Measurements from ENCODE around the gene RBCK1.

Gene RBCK1

DNA sequence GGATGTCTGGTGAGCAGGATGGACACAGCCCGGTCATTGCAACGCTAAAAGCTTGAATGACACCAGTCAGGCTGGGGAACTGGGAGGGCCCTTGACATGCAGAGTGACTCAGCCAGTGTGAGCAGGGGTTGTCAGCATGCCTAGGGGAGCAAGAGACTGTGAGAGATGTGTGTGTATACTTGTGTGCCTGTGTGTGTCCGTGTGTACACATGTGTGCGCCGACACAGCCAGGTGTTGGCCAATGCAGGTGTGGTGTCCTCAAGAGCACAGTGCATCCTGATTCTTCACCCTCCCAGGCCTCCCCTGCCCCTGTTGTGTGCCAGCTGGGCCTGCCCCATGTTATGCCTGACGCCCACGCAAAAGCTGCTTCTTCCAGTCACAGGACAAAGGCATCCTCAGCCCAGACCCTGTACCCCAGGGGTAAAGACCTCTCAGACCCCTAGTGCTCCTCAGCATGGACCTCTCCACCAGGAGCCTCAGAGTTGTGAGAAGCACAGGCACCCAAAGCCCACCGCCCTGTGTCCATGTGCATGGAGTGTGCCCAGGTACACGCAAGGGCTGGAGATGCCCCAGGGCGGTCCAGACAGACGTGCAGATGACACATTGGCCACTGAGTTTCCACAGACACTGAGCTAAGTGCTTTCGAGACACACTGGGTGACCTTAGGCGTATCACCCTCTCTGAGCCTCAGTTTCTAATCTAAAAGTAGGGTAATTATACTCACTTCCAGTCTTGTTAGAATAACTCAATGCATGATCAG is 44.6 kb upstream of the RBCK1 start:
- Histone ChIP-seq H3K36me3 (no peaks in the 10 kb centered on the region), H3K27me3 (no peaks in the 10 kb centered on the region), H3K9me3 (no peaks in the 10 kb centered on the region), H3K27ac (no peak overlapping the region), H3K4me3 (no peak overlapping the region), H3K4me1 (peaks cover 0 to 7% (median 2%) of the 10 kb centered on the region in 4 donors)
- intact Hi-C loops (cut with DNase I; ENCODE audit: low total_unique reads), result no loop called here
- DNase-seq, result no peak
- TF ChIP-seq, protein P1, sequence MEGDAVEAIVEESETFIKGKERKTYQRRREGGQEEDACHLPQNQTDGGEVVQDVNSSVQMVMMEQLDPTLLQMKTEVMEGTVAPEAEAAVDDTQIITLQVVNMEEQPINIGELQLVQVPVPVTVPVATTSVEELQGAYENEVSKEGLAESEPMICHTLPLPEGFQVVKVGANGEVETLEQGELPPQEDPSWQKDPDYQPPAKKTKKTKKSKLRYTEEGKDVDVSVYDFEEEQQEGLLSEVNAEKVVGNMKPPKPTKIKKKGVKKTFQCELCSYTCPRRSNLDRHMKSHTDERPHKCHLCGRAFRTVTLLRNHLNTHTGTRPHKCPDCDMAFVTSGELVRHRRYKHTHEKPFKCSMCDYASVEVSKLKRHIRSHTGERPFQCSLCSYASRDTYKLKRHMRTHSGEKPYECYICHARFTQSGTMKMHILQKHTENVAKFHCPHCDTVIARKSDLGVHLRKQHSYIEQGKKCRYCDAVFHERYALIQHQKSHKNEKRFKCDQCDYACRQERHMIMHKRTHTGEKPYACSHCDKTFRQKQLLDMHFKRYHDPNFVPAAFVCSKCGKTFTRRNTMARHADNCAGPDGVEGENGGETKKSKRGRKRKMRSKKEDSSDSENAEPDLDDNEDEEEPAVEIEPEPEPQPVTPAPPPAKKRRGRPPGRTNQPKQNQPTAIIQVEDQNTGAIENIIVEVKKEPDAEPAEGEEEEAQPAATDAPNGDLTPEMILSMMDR (IDR thresholded peaks at IDR 0.05), result no peak

DNA sequence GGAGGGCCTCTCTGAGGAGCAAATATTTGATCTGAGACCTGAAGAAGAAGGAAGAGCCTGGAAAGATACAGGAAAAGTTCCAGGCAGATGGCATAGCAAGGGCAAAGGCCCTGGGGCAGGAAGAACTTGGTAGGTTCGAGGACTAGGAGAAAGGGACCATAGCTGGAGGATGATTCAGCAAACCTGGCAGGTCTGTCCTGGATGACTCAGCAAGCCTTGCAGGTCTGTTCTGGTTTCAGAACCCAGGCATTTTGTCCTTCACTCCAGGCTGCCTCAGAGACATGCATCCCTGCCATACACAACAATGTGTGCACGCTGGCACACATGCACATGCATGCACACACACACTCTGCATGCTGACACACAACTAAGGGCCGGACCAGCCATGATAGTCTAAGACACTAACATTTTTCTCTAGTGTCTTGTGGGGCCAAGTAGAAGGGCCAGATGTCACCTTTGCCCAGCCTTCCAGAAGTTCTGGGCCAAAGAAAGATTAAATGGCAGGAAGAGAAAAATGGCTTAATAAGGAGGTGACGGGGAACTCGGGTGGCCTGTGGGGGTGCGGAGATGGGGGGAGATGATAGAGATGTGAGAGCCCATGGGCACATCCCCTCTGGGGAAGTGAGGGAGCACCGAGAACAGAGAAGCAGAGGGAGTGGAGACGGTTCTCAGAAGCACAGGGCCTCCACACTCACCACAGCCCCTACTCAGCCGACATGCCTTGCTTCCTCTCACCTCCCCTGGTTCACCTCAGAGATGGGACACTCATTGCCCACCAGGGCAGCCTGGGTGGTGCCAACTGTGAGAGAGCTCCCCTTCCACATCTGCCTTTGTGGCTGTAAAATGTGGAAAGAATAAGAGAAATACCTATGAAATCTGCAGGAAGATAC is 42.9 kb upstream of the RBCK1 start:
- no peak overlapping the region for H3K4me3 ChIP-seq
- no peaks in the 10 kb centered on the region for H3K36me3 ChIP-seq
- intact Hi-C loops (cut with DNase I; ENCODE audit: low total_unique reads), result no loop called here
- H3K4me1 ChIP-seq, result peaks cover 0 to 7% (median 2%) of the 10 kb centered on the region in 4 donors
- TF ChIP-seq, protein P1 (IDR thresholded peaks at IDR 0.05), result no peak
- no peaks in the 10 kb centered on the region for H3K27me3 ChIP-seq
- H3K27ac ChIP-seq, result no peak overlapping the region
- H3K9me3 ChIP-seq, result no peaks in the 10 kb centered on the region
- no peak for DNase-seq

DNA sequence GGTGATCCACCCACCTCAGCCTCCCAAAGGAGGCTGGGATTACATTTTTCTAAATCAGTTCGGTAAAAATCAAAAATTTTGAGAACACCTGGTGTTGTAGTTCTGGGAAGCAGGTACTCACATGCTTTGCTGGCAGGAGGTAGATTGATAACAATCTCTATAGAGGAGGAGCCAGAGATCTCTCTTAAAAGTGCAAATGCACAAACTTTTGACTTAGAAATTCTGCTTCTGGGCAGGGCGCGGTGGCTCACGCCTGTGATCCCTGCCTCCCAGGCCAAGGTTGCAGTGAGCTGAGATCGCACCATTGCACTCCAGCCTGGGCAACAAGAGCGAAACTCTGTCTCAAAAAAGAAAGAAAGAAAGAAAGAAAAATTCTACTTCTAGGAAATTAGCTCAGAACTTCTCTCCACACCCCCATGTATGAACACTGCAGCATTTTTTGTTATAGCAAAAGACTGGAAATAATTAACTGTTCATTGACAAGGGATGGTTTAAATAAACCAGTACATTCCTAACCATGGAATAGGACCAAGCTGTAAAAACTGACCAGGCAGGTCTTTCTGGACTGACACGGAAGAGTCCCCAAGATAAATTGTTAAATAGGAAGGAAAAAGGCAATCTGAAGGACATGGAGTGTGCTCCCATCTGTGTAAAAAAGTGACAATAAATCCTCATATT is 41.9 kb upstream of the RBCK1 start:
- TF ChIP-seq, protein P1 (IDR thresholded peaks at IDR 0.05), result no peak
- H3K27ac ChIP-seq, result no peak overlapping the region
- no peaks in the 10 kb centered on the region for H3K9me3 ChIP-seq
- intact Hi-C loops (cut with DNase I; ENCODE audit: low total_unique reads), result no loop called here
- H3K27me3 ChIP-seq, result no peaks in the 10 kb centered on the region
- no peak overlapping the region for H3K4me3 ChIP-seq
- peaks cover 0 to 7% (median 3%) of the 10 kb centered on the region in 4 donors for H3K4me1 ChIP-seq
- DNase-seq, result no peak
- no peaks in the 10 kb centered on the region for H3K36me3 ChIP-seq

DNA sequence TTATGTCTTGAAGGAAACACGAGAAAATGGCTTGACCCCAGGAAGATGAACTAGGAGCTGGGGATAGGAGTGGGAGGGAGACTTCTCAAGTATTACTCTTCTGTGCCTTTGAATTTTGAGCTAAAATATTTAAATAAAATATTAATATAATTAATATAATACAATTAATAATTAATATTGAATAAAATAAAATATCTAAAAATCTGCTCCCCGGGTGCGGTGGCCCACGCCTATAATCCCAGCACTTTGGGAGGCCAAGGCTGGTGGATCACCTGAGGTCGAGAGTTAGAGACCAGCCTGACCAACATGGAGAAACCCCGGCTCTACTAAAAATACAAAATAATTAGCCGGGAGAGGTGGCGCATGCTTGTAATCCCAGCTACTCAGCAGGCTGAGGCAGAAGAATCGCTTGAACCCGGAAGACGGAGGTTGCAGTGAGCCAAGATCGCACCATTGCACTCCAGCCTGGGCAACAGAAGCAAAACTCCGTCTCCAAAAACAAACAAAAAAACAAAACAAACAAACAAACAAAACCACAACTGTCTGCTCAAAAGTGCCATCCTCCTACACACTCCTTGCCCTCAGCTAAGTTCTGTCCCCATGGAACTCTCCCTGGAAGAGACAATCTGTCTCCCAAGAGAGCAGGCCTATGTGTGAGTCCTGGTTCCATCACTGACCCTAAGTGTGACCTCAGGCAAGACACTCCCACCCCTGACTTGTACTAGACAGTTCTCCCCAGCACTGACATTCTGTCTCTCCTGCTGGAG is 41.2 kb upstream of the RBCK1 start:
- Histone ChIP-seq H3K4me1 (peaks cover 0 to 11% (median 3%) of the 10 kb centered on the region in 4 donors), H3K36me3 (no peaks in the 10 kb centered on the region), H3K9me3 (no peaks in the 10 kb centered on the region), H3K27ac (no peak overlapping the region), H3K4me3 (no peak overlapping the region), H3K27me3 (no peaks in the 10 kb centered on the region)
- no peak for DNase-seq
- TF ChIP-seq, protein P1 (IDR thresholded peaks at IDR 0.05), result no peak
- intact Hi-C loops (cut with DNase I; ENCODE audit: low total_unique reads), result no loop called here

DNA sequence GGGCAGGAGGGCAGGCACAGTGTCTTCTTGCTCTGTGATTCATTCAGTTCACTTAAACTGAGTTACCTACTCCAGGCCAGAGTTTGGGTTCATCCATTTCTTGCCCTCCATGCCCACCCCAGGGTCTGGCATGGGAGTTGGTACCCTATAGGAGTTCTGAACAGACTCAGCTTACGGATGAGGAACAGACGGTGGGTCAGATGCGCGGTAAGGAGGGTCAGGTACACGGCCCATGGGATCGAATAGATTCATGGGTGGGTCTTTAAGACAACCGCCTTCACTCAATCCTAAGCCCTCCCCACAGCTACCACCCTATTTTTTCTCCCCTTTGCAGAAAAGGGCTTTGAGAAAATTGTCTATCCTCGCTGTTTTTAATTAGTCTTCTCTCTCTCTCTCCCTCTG is 40.6 kb upstream of the RBCK1 start:
- no peak for DNase-seq
- Histone ChIP-seq H3K27me3 (no peaks in the 10 kb centered on the region), H3K27ac (no peak overlapping the region), H3K36me3 (no peaks in the 10 kb centered on the region), H3K4me3 (no peak overlapping the region), H3K9me3 (no peaks in the 10 kb centered on the region), H3K4me1 (peaks cover 0 to 13% (median 1%) of the 10 kb centered on the region in 4 donors)
- intact Hi-C loops (cut with DNase I; ENCODE audit: low total_unique reads), result no loop called here
- TF ChIP-seq, protein P1 (IDR thresholded peaks at IDR 0.05), result no peak
